Astrocyte (in vitro differentiated cells and primary cell): Measurements from ENCODE around the gene ZDHHC11B. TPM values are rescaled to one million over a fixed set of nuclear protein-coding genes. Genes with fewer than 3 reads are reported as not detected.
A peak's percentile ranks its signal among the peaks of the same experiment; 100 is the strongest.
"Not testable (repeated sequence)": the region's sequence is repeated elsewhere in the genome, so short reads cannot be mapped to it uniquely, and the experiment has no call there.

Source experiments
- DNase-seq: peaks from one replicate; pipeline ENCODE4 v3.0.0-alpha.2; 2010; ENCODE audit warnings: low read depth
- FAIRE-seq: peaks from 2 replicates; lab custom pipeline; 2011; peaks lifted over from hg19 to GRCh38; lab: Jason Lieb, UNC
- H2AFZ ChIP-seq: 2 replicates; pipeline ENCODE4 v1.6.0; 2012; ENCODE audit warnings: low read depth, low read length, inconsistent platforms
- H3K27ac ChIP-seq: 2 replicates; pipeline ENCODE4 v1.5.1; 2011; ENCODE audit warnings: low read depth, low read length, inconsistent platforms
- H3K27me3 ChIP-seq: 2 replicates; pipeline ENCODE4 v1.6.0; 2011; ENCODE audit warnings: low read length, inconsistent platforms; ENCODE audit not compliant: insufficient read depth
- H3K36me3 ChIP-seq: 2 replicates; pipeline ENCODE4 v1.5.1; 2011; ENCODE audit warnings: low read length, inconsistent platforms; ENCODE audit not compliant: insufficient read depth
- H3K4me1 ChIP-seq: 2 replicates; pipeline ENCODE4 v1.5.1; 2011; ENCODE audit warnings: low read length, inconsistent platforms; ENCODE audit not compliant: insufficient read depth
- H3K4me2 ChIP-seq: 2 replicates; pipeline ENCODE4 v1.6.0; 2012; ENCODE audit warnings: low read length, inconsistent platforms
- H3K4me3 ChIP-seq: 2 replicates; pipeline ENCODE4 v1.5.1; 2011; ENCODE audit warnings: low read depth, mild to moderate bottlenecking, low read length, inconsistent platforms; ENCODE audit not compliant: insufficient read depth
- H3K79me2 ChIP-seq: 2 replicates; pipeline ENCODE4 v1.6.0; 2012; ENCODE audit warnings: mild to moderate bottlenecking, low read length, inconsistent platforms; ENCODE audit not compliant: insufficient read depth
- H3K9ac ChIP-seq: 2 replicates; pipeline ENCODE4 v1.6.0; 2012; ENCODE audit warnings: mild to moderate bottlenecking, low read length, inconsistent platforms
- H3K9me3 ChIP-seq: 2 replicates; pipeline ENCODE4 v1.5.1; 2012; ENCODE audit warnings: low read depth, mild to moderate bottlenecking, low read length, inconsistent platforms; ENCODE audit not compliant: insufficient read depth
- H4K20me1 ChIP-seq: 2 replicates; pipeline ENCODE4 v1.6.0; 2012; ENCODE audit warnings: low read length, inconsistent platforms; ENCODE audit not compliant: insufficient read depth
- H3K27ac Mint-ChIP-seq: one replicate; pipeline ENCODE4 v1.8.0; 2021; ENCODE audit warnings: mild to moderate bottlenecking, mixed read lengths; ENCODE audit not compliant: unreplicated experiment
- H3K27me3 Mint-ChIP-seq: one replicate; pipeline ENCODE4 v1.8.0; 2021; ENCODE audit warnings: low read depth, mixed read lengths; ENCODE audit not compliant: unreplicated experiment
- H3K36me3 Mint-ChIP-seq: one replicate; pipeline ENCODE4 v1.8.0; 2021; ENCODE audit warnings: low read depth, mixed read lengths; ENCODE audit not compliant: unreplicated experiment
- H3K4me1 Mint-ChIP-seq: one replicate; pipeline ENCODE4 v1.8.0; 2021; ENCODE audit warnings: low read depth, mixed read lengths; ENCODE audit not compliant: unreplicated experiment
- H3K4me3 Mint-ChIP-seq: one replicate; pipeline ENCODE4 v1.8.0; 2021; ENCODE audit warnings: mild to moderate bottlenecking, moderate library complexity, mixed read lengths; ENCODE audit not compliant: unreplicated experiment
- H3K9me3 Mint-ChIP-seq: one replicate; pipeline ENCODE4 v1.8.0; 2021; ENCODE audit warnings: mild to moderate bottlenecking, mixed read lengths; ENCODE audit not compliant: unreplicated experiment
- CTCF ChIP-seq: IDR thresholded peaks from 2 replicates; pipeline ENCODE4 v1.5.1; 2011; ENCODE audit warnings: low read depth, mild to moderate bottlenecking, inconsistent platforms, low read length, moderate library complexity; ENCODE audit not compliant: insufficient read depth
- EZH2 ChIP-seq: IDR thresholded peaks from 2 replicates; pipeline ENCODE4 v1.6.1; 2012; ENCODE audit warnings: mild to moderate bottlenecking, low read length, inconsistent platforms; ENCODE audit not compliant: insufficient read depth
- total RNA-seq: library from RNA; stranded (reverse); gene quantifications from 2 replicates; pipeline ENCODE4 v1.2.1, GENCODE V29; 2021

ZDHHC11B gene
- total RNA-seq, 1 donor from 2014 or later = 0.23 TPM

GRCh38 chr5:691817-692528 is 92.6 kb downstream of the ZDHHC11B start:
- H3K27me3 Mint-ChIP-seq = peaks cover 6% of the 10 kb centered on the region
- no peaks in the 10 kb centered on the region for H3K9me3 ChIP-seq
- H4K20me1 ChIP-seq = no peaks in the 10 kb centered on the region
- no peak overlapping the region for H3K27ac ChIP-seq
- DNase-seq (no peak), FAIRE-seq (no peak)
- H3K4me1 Mint-ChIP-seq = no peaks in the 10 kb centered on the region
- peaks cover 2% of the 10 kb centered on the region for H3K9me3 Mint-ChIP-seq
- TF ChIP-seq EZH2 (no peak), CTCF (no peak)
- H3K4me3 ChIP-seq = no peak overlapping the region
- H3K9ac ChIP-seq = no peak overlapping the region
- H3K36me3 Mint-ChIP-seq = no peaks in the 10 kb centered on the region
- H3K4me3 Mint-ChIP-seq = no peak overlapping the region
- no peaks in the 10 kb centered on the region for H3K79me2 ChIP-seq
- H3K27ac Mint-ChIP-seq = no peak overlapping the region
- H3K4me1 ChIP-seq = no peaks in the 10 kb centered on the region
- H3K27me3 ChIP-seq = no peaks in the 10 kb centered on the region
- peak overlapping the region; percentile 67 for H3K4me2 ChIP-seq
- no peak overlapping the region for H2AFZ ChIP-seq
- no peaks in the 10 kb centered on the region for H3K36me3 ChIP-seq

GRCh38 chr5:691049-691448 is 93.5 kb downstream of the ZDHHC11B start:
- not testable (repeated sequence) for H3K27me3 ChIP-seq, H3K4me3 ChIP-seq, H3K36me3 ChIP-seq, H3K4me2 ChIP-seq, H3K4me1 ChIP-seq, H3K4me1 Mint-ChIP-seq, H3K27ac Mint-ChIP-seq, H2AFZ ChIP-seq, H3K9me3 Mint-ChIP-seq, H3K27me3 Mint-ChIP-seq, H3K36me3 Mint-ChIP-seq, DNase-seq, H4K20me1 ChIP-seq, H3K27ac ChIP-seq, H3K4me3 Mint-ChIP-seq, FAIRE-seq, H3K9me3 ChIP-seq, H3K79me2 ChIP-seq, H3K9ac ChIP-seq

GRCh38 chr5:690293-690692 is 94.2 kb downstream of the ZDHHC11B start:
- H3K4me1 ChIP-seq, H3K9me3 ChIP-seq, H3K27me3 Mint-ChIP-seq, H3K9ac ChIP-seq, H3K27ac Mint-ChIP-seq, DNase-seq, H3K27me3 ChIP-seq, H2AFZ ChIP-seq, H3K9me3 Mint-ChIP-seq, H3K4me3 ChIP-seq, H3K4me2 ChIP-seq, H3K36me3 Mint-ChIP-seq, H3K4me3 Mint-ChIP-seq, H3K27ac ChIP-seq, H4K20me1 ChIP-seq, H3K79me2 ChIP-seq, H3K36me3 ChIP-seq, H3K4me1 Mint-ChIP-seq, FAIRE-seq: not testable (repeated sequence)

- not testable (repeated sequence) for H3K36me3 ChIP-seq, H3K9me3 ChIP-seq, H3K9me3 Mint-ChIP-seq, H3K4me3 Mint-ChIP-seq, DNase-seq, H3K27me3 Mint-ChIP-seq, H3K27ac Mint-ChIP-seq, H3K4me2 ChIP-seq, H3K9ac ChIP-seq, H3K36me3 Mint-ChIP-seq, H3K4me3 ChIP-seq, FAIRE-seq, H3K27me3 ChIP-seq, H2AFZ ChIP-seq, H3K79me2 ChIP-seq, H3K4me1 ChIP-seq, H3K27ac ChIP-seq, H4K20me1 ChIP-seq, H3K4me1 Mint-ChIP-seq
Measured at GRCh38 chr5:688348-689010, 96.0 kb downstream of the ZDHHC11B start.

GRCh38 chr5:686936-687335 is 97.6 kb downstream of the ZDHHC11B start:
- H3K4me2 ChIP-seq, H3K27ac ChIP-seq, H3K36me3 ChIP-seq, H3K4me3 ChIP-seq, H3K4me3 Mint-ChIP-seq, H2AFZ ChIP-seq, H3K4me1 Mint-ChIP-seq, H3K27ac Mint-ChIP-seq, H3K9ac ChIP-seq, H3K27me3 Mint-ChIP-seq, H4K20me1 ChIP-seq, H3K9me3 ChIP-seq, DNase-seq, H3K27me3 ChIP-seq, FAIRE-seq, H3K36me3 Mint-ChIP-seq, H3K9me3 Mint-ChIP-seq, H3K79me2 ChIP-seq, H3K4me1 ChIP-seq: not testable (repeated sequence)
